A673 (cell line): ENCODE data around the gene PKN3.

Experiments used
- EZH2 ChIP-seq: fragments of 200-600 bp; sonication (generic); IDR thresholded peaks from 2 replicates; pipeline ENCODE4 v1.6.1; 2017; ENCODE audit warnings: borderline replicate concordance, low read depth, mild to moderate bottlenecking, mixed read lengths, antibody characterized with exemption, low read length; ENCODE audit not compliant: poor library complexity, severe bottlenecking
- TF ChIP-seq, protein P1 (sequence below): fragments of 300-800, 200-600 bp; sonication (generic); conservative IDR thresholded peaks from 2 replicates; pipeline ENCODE4 v1.5.1; 2017; ENCODE audit warnings: low read depth, mild to moderate bottlenecking, antibody characterized with exemption, low read length, moderate library complexity, mixed read lengths

DNA sequence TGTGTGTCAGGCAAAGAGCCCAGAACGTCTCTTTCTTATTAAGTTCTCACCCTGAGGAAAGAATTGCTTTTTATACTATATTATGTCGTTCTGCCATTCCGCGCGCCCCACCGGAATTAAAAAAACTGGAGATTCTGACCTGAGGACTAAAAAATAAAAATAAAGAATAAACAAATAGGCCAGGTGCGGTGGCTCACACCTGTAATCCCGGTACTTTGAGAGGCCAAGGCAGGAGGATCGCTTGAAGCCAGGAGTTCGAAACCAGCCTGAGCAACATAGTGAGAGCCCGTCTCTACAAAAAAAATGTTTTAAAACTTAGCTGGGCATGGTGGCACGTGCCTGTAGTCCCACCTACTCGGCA is 45.0 kb upstream of the PKN3 start:
- TF ChIP-seq, protein P1, sequence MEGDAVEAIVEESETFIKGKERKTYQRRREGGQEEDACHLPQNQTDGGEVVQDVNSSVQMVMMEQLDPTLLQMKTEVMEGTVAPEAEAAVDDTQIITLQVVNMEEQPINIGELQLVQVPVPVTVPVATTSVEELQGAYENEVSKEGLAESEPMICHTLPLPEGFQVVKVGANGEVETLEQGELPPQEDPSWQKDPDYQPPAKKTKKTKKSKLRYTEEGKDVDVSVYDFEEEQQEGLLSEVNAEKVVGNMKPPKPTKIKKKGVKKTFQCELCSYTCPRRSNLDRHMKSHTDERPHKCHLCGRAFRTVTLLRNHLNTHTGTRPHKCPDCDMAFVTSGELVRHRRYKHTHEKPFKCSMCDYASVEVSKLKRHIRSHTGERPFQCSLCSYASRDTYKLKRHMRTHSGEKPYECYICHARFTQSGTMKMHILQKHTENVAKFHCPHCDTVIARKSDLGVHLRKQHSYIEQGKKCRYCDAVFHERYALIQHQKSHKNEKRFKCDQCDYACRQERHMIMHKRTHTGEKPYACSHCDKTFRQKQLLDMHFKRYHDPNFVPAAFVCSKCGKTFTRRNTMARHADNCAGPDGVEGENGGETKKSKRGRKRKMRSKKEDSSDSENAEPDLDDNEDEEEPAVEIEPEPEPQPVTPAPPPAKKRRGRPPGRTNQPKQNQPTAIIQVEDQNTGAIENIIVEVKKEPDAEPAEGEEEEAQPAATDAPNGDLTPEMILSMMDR, result no peak
- no peak for TF ChIP-seq EZH2
